NCI-H1436 treated with DMSO at 0.1 percent for 48 hours (cell line): ENCODE results near the gene STAT6.

ENCODE experiments used
- DNase-seq: peaks from one replicate; lab custom pipeline; 2025; lab: John Stamatoyannopoulos, UW

Gene STAT6, protein sequence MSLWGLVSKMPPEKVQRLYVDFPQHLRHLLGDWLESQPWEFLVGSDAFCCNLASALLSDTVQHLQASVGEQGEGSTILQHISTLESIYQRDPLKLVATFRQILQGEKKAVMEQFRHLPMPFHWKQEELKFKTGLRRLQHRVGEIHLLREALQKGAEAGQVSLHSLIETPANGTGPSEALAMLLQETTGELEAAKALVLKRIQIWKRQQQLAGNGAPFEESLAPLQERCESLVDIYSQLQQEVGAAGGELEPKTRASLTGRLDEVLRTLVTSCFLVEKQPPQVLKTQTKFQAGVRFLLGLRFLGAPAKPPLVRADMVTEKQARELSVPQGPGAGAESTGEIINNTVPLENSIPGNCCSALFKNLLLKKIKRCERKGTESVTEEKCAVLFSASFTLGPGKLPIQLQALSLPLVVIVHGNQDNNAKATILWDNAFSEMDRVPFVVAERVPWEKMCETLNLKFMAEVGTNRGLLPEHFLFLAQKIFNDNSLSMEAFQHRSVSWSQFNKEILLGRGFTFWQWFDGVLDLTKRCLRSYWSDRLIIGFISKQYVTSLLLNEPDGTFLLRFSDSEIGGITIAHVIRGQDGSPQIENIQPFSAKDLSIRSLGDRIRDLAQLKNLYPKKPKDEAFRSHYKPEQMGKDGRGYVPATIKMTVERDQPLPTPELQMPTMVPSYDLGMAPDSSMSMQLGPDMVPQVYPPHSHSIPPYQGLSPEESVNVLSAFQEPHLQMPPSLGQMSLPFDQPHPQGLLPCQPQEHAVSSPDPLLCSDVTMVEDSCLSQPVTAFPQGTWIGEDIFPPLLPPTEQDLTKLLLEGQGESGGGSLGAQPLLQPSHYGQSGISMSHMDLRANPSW

DNA sequence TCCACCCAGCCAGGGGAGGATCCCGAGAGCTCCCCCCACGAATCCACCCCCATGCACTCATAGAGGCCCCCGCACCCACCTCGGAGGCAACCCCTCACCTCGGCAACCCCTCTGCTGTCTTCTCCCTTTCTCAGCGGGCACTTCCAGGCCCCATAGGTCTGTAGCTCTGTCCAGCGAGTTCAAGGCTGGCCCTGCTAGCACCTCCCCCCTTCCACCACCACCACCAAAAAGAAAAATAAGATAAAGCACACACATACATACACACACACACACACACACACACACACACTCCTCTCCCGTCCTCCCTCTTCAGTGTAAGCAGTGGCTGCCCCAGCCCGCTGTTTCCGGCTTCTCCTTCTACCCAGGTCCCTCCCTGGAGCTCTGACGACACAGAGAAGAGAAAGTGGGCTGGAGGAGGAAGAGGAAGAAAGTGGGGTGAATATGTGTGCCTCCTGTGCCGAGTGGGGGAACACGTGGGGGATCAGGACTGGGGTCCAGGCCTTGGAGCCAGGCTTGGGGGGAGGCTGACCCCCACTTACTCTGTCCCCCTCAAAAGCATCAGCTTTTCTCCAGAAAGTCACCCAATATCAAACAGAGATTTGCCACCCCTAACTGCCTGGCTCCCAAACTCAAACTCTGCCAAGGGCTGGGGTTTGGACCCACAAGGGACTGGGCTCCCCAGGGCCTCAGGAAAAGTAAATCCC lies at the start of gene STAT6:
STAT6 (minus strand) TSS at position 332 of the 704 bp plus-strand sequence. CDS start 3,084 bp downstream, outside the sequence.
- no peak for DNase-seq

DNA sequence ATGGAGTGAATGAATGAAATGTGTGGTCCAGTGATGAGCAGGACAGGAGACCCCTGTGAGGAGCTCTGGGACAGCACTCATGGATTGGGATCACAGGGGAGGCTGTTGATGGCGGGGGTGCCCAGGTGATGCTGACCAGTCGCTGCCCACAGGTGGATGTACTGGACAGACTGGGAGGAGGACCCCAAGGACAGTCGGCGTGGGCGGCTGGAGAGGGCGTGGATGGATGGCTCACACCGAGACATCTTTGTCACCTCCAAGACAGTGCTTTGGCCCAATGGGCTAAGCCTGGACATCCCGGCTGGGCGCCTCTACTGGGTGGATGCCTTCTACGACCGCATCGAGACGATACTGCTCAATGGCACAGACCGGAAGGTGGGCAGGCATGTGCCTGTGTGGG lies 49.6 kb upstream of the STAT6 start:
- DNase-seq = no peak

DNA sequence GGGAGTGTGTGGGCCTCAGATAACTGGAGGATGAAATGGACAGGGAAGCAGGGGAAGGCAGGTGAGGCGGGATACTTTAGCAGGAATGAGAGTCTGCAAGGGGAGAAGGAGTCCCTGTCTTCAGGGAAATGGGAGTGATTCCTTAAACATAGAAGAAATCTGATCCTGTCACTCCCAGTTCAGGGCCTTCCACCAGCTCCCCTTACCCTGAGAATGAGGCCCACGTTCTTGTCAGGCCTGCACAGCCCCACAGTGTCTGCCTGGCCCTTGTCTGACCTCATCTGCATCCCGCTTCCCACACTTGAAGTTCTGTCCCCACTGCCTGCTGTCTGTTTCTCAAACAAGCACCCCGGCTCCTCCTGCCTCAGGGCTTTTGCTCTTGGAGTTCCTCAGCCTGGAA lies 48.9 kb upstream of the STAT6 start:
- no peak for DNase-seq

DNA sequence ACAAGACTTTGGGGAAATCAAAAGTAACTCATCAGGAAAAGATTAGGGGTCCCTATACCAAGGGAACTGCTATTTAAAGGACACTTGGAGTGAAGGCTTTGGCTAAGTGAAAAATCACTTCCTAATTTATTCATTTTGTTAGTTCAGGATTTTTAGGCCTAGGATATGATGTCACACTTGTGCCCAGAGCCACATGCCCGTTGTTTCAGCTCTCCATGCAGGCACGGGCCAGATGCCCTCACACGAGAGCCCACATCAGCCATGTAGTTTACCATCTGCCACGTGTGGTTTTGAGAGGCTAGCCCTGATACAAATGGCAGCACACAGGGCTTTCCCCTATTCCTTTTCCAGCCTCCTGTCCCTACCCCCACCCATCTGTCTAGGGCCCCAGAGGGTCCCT lies 48.1 kb upstream of the STAT6 start:
- DNase-seq = no peak

DNA sequence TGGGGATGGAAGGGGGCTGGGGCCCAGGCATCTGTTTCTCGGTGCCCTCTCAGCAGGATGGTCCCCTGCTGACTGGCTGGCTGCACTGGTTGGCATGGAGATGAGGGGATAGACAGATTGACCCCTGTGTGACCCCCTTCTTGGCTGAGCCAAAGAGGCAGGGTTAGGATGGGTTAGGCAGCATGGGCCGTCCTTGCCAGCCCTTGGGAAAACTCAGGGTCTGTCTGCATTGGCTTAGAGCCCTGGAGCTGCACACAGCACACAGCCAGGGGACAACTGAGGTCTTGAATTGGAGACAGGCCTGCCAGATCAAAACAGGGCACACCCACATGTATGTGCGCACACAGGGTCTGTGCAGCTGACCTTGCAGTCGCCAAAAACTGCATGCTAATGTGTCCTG lies 47.5 kb upstream of the STAT6 start:
- DNase-seq = no peak

DNA sequence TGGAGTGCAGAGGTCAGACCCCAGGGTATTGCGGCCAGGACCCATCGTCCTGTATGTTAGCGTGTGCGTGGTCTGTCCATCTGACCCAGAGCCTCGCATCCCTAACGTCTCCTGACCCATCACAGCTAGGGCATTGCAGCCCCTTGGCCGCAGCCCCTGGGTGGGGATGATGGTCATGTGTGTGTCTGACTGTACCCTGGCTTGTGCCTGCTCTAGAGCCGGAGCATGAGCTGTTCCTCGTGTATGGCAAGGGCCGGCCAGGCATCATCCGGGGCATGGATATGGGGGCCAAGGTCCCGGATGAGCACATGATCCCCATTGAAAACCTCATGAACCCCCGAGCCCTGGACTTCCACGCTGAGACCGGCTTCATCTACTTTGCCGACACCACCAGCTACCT lies 47.0 kb upstream of the STAT6 start:
- DNase-seq = no peak

DNA sequence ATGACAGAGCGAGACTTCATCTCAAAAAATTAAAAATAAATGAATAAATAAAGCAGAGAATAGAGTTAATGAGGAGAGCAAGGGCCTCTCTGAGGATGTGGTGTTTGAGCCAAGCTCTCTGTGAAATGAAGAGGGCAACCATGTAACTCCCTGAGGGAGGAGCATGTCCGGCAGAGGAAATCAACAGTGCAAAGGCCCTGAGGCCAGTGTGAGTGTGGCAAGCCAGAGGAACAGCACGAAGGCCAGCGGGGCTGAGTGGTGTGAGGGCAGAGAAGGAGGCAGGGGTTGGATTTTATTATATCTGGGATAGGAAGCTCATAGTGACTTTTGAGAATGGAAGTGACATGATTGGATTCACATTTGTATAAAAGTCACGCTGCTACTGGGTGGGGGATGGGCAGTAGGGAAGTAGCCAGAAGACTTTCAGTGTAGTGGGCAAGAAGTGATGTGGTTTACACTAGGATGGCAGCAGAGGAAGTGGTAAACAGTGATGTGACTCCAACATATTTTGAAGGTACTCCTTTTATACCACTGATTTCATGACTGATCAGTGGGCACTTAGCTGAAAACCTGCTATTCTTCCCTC lies 46.5 kb upstream of the STAT6 start:
- DNase-seq = no peak

DNA sequence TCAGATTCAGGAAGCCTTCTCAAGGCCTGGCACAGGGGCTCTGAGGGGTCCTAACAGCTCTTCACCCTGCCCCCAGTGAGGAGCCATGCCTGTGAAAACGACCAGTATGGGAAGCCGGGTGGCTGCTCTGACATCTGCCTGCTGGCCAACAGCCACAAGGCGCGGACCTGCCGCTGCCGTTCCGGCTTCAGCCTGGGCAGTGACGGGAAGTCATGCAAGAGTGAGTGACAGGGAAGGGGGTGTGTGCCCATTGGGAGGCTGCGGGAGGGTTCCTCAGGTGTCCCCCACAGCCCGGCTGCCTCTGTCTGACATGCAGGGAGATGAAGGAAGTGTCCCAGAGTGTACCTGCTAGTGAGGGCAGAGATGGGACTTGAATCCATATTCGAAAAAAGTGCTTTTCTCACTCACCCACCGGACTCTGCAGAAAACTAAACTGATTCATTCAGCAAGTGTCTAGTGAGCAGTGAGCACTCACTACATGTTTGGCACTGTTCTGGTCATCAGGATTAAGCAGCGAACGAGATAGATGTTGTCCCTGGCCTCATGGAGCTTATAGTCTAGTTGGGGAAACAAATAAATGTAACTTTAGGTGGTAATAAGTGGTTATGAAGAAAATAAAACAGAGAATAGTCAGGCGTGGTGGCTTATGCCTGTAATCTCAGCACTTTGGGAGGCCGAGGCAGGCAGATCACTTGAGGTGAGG lies 45.7 kb upstream of the STAT6 start:
- DNase-seq = no peak

DNA sequence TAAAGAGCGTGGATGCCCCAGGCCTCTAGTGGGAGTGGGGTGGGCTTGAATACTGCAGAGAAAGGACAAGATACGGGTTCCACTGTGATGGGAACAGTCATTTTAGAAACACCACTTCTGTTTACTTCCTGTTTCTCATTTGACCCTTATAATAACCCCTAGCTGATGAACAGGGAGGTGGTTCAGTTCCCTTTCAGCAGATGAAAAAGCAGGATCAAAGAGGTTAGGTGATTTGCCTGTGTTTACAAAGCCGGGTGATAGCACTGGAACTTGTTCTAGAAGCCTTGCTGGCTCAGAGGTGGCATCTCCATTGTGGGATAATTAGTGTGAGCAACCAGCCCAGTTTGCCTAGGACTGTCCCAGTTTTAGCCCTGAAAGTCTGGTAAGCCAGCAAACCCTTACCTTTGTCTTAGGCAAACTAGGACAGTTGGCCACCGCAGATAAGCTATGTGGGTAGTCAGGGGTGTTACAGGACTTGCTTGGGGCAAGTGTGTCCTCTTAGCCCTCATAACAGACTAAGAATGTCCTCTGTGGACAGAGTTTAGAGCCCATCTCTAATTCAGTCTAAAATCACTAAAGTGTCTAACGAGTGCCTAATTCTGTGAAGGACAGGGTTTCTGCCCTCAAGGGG lies 43.8 kb upstream of the STAT6 start:
- DNase-seq = no peak

DNA sequence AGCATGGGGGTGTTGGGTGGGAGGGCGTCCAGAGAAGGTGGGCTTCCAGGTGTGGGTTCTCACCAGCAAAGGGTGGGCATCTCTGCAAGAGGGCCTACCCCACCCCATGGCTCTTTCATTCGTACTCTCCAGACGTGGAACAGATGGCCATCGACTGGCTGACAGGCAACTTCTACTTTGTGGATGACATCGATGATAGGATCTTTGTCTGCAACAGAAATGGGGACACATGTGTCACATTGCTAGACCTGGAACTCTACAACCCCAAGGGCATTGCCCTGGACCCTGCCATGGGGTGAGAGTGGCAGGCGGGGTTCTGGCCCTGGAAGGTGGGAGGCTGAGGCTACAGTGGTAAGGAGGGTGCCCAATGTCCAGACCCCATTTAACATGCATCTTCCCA lies 42.9 kb upstream of the STAT6 start:
- DNase-seq = no peak

DNA sequence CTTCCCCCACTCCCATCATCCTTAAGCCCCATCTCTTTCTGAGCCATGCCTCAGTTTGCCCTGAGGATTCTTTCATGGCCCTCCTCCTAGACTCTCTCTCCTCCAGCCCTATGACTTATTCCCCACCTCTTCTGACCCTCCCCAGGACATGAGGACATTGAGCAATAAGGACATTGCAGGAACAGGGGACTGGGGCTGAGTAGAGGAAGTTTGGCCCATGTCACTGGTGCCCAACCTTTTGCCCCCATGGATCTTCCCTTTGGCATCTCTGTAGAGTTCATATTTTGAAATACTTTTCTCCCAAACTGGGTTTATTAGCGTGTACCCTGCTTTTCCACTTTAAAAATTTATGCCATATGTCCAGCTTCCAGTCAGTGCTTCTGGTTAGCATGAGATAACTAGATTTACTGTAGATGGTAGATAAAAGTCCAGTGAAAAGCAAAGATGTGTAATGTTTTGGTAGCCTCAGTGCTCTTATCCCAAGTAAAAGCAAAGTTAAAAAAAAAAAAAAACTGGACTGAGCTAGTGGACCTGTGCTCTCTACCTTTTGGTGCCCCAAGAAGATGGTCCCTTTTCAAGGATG lies 42.3 kb upstream of the STAT6 start:
- no peak for DNase-seq

DNA sequence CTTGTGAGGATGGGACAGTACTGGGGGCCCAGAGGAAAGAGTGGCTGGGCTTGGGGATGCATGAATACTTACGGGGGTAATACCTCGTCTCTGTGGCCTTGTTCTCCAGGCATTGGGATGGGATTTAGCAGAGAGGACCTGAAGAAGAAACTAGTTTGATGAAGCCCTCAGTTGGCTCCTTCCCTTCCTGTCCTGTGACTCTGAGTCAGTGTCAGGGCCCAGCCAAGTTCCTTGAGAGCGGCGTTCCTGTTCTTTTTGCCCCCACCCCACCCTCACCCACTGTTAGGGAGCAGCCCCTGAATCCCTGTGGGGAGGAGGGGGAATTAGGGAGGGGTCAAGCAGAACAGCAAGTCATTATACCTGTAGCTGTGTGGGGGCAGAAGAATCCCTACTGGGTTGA lies 41.5 kb upstream of the STAT6 start:
- DNase-seq = no peak

DNA sequence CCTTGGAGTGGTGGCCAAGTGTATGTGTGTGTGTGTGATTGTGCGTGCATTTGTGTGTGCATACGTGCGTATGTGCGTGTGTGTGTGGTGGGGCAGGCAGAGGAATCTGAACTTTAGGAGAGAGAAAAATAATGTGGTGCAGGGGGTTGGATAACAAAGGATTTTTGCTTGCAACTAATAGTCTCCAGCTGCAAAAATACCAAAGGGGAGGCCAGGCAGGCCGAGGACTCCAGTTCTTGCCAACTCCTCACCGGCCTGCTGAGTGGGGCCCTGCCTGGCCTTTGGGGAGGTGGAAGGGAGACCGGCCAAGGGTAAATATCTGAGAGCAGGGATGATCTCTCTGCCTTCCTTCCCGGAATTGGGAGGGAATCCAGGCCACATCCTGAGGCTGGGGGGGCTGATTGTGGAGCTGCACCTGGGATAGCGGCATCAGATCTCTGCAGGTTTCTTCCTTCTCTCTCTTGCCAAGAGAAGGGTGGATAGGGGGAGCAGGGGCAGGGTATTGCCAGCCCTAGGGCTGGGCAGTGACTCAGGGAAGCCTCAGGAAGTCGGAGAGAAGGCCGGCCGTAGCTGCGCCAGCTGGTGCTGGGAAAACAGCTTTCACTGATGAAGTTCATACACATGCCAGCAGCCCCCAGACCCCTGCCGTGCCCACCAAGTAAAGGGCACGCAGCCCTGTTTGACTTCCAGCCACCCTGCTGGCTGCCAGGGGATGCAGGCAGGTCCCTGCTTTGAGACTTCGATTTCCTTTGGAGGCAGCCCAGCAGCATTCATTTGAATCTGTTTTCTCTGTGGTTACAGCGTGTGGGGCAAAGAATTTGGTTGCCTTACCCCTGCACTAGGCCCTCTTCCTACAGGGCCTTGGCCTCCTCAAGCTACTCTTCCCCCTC lies 40.8 kb upstream of the STAT6 start:
- DNase-seq = no peak

DNA sequence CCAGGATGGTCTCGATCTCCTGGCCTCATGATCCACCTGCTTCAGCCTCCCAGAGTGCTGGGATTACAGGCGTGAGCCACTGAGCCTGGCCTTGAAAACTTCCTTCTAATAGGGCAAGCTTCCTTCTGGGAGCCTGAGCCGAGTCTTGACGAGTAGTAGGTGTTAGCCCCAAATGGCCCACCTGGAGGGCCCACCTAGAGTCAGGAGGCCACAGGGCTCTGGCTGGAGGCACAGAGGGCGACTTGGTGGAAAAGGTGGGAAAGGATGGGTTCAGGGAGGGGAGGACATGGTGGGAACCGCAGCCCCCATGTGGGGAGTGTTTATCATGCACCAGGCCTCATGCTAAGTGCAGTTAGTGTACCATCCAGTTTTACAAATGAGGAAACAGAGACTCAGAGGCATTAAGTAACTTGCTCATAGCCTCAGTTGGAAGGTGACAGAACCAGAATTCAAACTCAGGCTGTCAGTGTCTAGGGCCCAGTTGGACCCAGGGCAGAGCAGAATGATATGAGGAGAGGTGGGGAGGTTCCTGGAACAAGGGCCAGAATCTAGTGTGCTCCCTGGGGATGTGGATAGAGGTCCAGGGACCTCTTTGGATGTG lies 39.3 kb upstream of the STAT6 start:
- no peak for DNase-seq

DNA sequence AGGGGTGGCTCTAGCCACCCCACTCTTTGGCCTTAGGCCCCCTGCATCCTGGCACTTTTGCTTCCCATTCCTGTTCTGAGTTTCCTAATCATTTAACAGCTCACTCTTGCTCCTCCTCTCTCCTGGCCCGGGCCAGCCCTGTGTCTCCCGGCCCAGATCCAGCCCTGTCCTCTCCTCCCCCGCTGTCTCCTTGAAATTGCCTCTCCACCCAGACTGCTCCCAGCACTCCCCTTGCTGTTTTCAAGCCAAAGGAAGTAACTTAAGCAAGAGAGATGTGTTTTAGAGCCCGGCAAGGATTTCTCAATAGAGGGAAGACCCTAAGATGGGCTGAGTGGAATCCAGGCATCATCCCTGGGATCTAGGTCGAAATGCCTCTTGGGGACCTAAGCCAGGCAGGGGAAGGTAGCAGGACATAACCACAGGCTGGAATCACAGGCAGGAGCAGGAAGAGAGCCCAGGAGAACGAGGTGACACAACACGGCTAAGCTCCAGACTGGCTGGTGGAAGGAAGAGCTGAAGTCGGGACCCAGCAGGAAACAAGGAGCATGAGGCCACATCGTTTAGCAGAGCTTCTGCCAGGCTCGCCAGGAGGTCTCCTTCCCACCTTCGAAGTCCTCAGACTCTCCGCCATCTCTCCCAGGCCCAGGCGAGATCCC lies 38.2 kb upstream of the STAT6 start:
- DNase-seq = no peak

DNA sequence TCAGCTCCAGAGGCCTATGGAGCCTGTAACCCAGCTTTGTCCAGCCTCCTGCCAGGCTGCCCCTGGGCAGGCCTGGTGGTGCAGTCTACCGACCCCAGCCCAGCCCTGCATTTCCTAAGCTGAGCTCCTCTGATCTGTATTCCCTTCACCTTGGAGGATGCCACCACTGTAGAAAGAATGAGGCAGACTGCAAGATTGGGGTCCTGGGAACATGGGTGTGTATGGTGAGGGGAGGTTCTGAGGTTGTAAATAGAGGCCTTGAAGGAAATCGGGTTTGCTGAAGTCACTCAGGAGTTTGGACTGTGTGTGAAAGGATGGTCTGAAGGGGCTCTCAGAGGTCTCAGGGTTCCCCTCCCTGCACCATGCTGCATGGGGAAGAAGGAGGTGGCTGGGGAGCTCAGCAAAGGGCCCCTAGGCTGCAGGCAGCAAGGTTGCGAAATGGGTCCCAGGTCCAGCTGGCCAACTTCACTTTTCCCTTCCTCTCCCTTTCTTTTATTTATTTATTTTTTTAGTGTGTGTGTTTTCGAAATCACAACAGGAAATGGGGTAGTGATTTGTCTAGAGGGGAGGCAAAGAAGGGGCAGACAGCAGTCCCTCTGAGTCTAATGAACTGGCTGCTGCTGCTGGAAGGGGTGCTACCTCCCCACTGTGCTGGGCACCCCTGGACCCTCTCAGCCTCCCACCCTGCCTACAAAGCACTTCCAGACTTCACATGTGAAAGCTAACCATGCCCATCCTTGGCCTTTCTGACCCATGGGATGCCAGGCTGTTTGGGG lies 37.5 kb upstream of the STAT6 start:
- no peak for DNase-seq

DNA sequence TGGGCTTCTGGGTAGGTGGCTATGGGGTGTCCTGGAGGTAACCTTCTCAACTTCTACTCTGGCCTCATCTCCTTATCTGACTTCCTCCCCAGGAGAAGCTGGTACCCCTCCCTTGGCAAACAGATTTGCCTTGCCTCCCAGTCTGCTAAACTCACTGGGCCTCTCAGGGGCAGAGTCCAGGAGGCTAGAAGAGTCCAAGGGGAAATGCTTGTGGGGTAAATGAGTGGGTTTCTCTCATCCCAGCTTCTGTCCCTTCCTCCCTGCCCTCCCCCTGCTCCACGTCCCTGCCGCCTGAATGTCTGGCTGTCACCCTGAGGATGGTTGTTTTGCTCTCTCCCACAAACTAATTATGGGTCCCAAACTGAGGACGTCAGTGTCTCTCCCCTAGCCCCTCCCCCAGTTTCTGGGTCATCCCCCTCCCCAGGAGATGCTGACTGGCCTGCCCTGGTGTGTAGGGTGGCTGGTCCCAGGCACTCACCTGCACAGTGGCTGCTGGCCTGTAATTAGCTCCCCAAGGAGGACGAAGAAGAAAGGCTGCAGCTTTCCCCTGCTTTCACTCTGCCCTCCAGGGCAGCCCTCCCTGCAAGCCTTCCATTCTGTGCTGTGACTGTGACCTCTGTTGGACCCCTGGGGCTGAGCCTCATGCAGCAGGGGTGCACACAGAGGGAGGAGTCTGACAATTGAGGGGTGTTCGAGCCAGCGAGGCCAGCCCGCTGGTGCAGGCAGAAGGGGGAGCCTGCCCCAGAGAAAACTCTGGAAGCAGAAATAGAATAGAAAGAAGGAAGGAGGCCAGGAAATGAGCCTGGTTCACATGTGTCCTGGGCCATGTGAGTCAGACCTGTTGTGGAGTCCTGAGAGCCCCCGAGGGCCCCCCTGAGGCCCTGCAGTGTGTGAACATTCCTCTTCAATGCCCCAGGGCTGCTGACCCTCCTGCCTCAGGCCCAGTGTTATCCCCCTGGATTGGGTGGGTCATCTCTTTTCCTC lies 36.1 kb upstream of the STAT6 start, which contains the start of gene LRP1-AS:
LRP1-AS (minus strand) TSS at position 659 of the 984 bp plus-strand sequence.
- no peak for DNase-seq
